ENCODE results near the gene SLC25A39. TPM values are rescaled to one million over a fixed set of nuclear protein-coding genes. Genes with fewer than 3 reads are reported as not detected.

SLC25A39 gene
- total and polyA plus RNA-seq, 2 of the 13 experiments (the other 11 are each of a cell fraction or from before 2014, with no cell fraction given): 144 to 151 TPM

- TF ChIP-seq GTF3A (CRISPR knock-in tag; conservative IDR thresholded peaks at IDR 0.05) (no peak), ZNF737 (CRISPR knock-in tag; IDR thresholded peaks at IDR 0.05; ENCODE audit: borderline replicate concordance) (no peak), BRF2 (CRISPR knock-in tag; IDR thresholded peaks at IDR 0.05) (no peak), ZNF121 (CRISPR knock-in tag; IDR thresholded peaks at IDR 0.05) (peak; percentile 42; the same call in 1 of the 2 replicates), MZF1 (CRISPR knock-in tag; IDR thresholded peaks at IDR 0.05; ENCODE audit: borderline replicate concordance) (no peak), ZMYM4 (CRISPR knock-in tag; IDR thresholded peaks at IDR 0.05) (peak; percentile 59; the same call in 1 of the 2 replicates), ZNF432 (CRISPR knock-in tag; IDR thresholded peaks at IDR 0.05; ENCODE audit: borderline replicate concordance) (no peak), AFF4 (CRISPR knock-in tag; IDR thresholded peaks at IDR 0.05) (no peak), ZNF772 (CRISPR knock-in tag; IDR thresholded peaks at IDR 0.05) (no peak), ZNF782 (CRISPR knock-in tag; IDR thresholded peaks at IDR 0.05; ENCODE audit: borderline replicate concordance) (peak; percentile 16; the same call in 1 of the 2 replicates), ZFP36L2 (CRISPR knock-in tag; IDR thresholded peaks at IDR 0.05) (no peak), PCBP2 (optimal IDR thresholded peaks at IDR 0.05; ENCODE audit: low read depth, low read length, poor library complexity, severe bottlenecking) (no peak), ZNF138 (CRISPR knock-in tag; IDR thresholded peaks at IDR 0.05; ENCODE audit: low read depth) (no peak), PLSCR1 (CRISPR knock-in tag; IDR thresholded peaks at IDR 0.05; ENCODE audit: borderline replicate concordance) (no peak), FOXK2 (IDR thresholded peaks at IDR 0.05) (no peak), NFE2 (CRISPR knock-in tag; IDR thresholded peaks at IDR 0.05) (no peak), PAWR (CRISPR knock-in tag; IDR thresholded peaks at IDR 0.05; ENCODE audit: borderline replicate concordance) (no peak), FOXC1 (CRISPR knock-in tag; IDR thresholded peaks at IDR 0.05; ENCODE audit: borderline replicate concordance) (0 out of 2 replicates have a peak, but pooled peaks have one; percentile 65), MTERF4 (CRISPR knock-in tag; IDR thresholded peaks at IDR 0.05) (0 out of 2 replicates have a peak, but pooled peaks have one; percentile 31), SIX4 (CRISPR knock-in tag; IDR thresholded peaks at IDR 0.05) (no peak), HINFP (CRISPR knock-in tag; IDR thresholded peaks at IDR 0.05; ENCODE audit: low read depth) (peak; percentile 52)
These were observed 1.1 kb downstream of the SLC25A39 start (continued) for GRCh38 chr17:44323359-44324091.
